ENCODE results near the gene HPSE2.

DNA sequence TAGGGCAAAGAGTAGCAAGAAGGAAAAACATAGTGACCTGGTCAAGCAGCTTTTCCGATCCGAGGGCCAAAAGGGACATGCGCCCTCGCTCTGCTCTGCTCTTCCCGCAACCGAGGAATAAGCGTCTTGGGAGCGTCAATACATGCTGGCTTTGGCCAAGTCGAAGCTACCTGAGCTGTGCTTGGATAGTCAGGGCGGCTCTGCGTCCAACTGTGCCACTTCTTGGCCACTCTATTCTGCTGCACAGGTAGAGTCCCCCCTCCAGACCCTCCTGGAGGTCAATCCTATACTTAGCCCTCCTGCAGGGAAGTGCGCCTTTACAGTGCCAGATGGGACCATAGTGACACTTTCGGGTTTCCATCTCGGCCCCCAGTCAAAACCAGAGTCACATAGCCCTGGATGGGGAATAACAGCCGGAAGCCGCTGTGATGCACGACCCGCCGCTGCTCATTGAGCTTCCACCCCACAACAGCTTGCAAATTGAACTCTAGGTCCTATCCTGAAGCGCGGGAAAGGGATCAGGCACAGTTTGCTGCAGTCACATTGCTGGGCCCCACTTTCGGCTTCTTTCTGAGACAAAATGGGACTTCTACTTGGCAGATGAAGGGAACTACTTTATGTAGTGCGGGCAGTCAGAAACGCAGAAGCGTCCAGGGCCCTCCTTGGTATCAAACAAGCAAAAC, 1.1 kb upstream of the HPSE2 start:
- TF ChIP-seq, protein P1, sequence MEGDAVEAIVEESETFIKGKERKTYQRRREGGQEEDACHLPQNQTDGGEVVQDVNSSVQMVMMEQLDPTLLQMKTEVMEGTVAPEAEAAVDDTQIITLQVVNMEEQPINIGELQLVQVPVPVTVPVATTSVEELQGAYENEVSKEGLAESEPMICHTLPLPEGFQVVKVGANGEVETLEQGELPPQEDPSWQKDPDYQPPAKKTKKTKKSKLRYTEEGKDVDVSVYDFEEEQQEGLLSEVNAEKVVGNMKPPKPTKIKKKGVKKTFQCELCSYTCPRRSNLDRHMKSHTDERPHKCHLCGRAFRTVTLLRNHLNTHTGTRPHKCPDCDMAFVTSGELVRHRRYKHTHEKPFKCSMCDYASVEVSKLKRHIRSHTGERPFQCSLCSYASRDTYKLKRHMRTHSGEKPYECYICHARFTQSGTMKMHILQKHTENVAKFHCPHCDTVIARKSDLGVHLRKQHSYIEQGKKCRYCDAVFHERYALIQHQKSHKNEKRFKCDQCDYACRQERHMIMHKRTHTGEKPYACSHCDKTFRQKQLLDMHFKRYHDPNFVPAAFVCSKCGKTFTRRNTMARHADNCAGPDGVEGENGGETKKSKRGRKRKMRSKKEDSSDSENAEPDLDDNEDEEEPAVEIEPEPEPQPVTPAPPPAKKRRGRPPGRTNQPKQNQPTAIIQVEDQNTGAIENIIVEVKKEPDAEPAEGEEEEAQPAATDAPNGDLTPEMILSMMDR (IDR thresholded peaks at IDR 0.05): no peak
- no peak for TF ChIP-seq POLR2A (IDR thresholded peaks at IDR 0.05)
- no peak for TF ChIP-seq POLR2AphosphoS5 (IDR thresholded peaks at IDR 0.05)
